Memory B cell (primary cell): Measurements from ENCODE around the gene CTSL.
"Not testable (repeated sequence)": the region's sequence is repeated elsewhere in the genome, so short reads cannot be mapped to it uniquely, and the experiment has no call there.

ENCODE experiments used
- ATAC-seq: fragments of 150-1000 bp; cut with Tn5 transposase; 2 replicates; pipeline ENCODE4 v1.10.0; 2021; ENCODE audit warnings: low read depth, mild to moderate bottlenecking, moderate library complexity
- DNase-seq, 2 donors: peaks; one replicate each; pipeline ENCODE4 v3.0.0; 2022; ENCODE audit warnings: low spot score in 2 of 2
- H3K27ac Mint-ChIP-seq: one replicate; pipeline ENCODE4 v1.8.0; 2022; ENCODE audit warnings: mild to moderate bottlenecking, moderate library complexity, mixed read lengths
- H3K27me3 Mint-ChIP-seq: one replicate; pipeline ENCODE4 v1.8.0; 2022; ENCODE audit warnings: mixed read lengths
- H3K36me3 Mint-ChIP-seq: one replicate; pipeline ENCODE4 v1.8.0; 2022; ENCODE audit warnings: mild to moderate bottlenecking, mixed read lengths
- H3K4me1 Mint-ChIP-seq: one replicate; pipeline ENCODE4 v1.8.0; 2022; ENCODE audit warnings: mixed read lengths
- H3K4me3 Mint-ChIP-seq: one replicate; pipeline ENCODE4 v1.8.0; 2022; ENCODE audit warnings: mild to moderate bottlenecking, moderate library complexity, mixed read lengths
- H3K9me3 Mint-ChIP-seq: one replicate; pipeline ENCODE4 v1.8.0; 2022; ENCODE audit warnings: mixed read lengths

CTSL gene

GRCh38 chr9:87746186-87746585 is 20.3 kb downstream of the CTSL start:
- H3K36me3 Mint-ChIP-seq, result no peaks in the 10 kb centered on the region
- no peak overlapping the region for H3K27ac Mint-ChIP-seq
- DNase-seq (no peak), ATAC-seq (no peak)
- H3K9me3 Mint-ChIP-seq, result peaks cover 3% of the 10 kb centered on the region
- no peak overlapping the region for H3K4me3 Mint-ChIP-seq
- H3K27me3 Mint-ChIP-seq, result peaks cover 1% of the 10 kb centered on the region
- H3K4me1 Mint-ChIP-seq, result no peaks in the 10 kb centered on the region

GRCh38 chr9:87748881-87749280 is 23.0 kb downstream of the CTSL start:
- Mint-ChIP-seq H3K9me3 (peaks cover 5% of the 10 kb centered on the region), H3K4me1 (no peaks in the 10 kb centered on the region), H3K27me3 (peaks cover 1% of the 10 kb centered on the region), H3K4me3 (no peak overlapping the region), H3K27ac (no peak overlapping the region), H3K36me3 (no peaks in the 10 kb centered on the region)
- DNase-seq (no peak), ATAC-seq (no peak)

- H3K27ac Mint-ChIP-seq, result no peak overlapping the region
- no peak for ATAC-seq
- H3K4me3 Mint-ChIP-seq, result no peak overlapping the region
- DNase-seq, result no peak
- H3K9me3 Mint-ChIP-seq, result peaks cover 5% of the 10 kb centered on the region
- H3K36me3 Mint-ChIP-seq, result no peaks in the 10 kb centered on the region
- H3K27me3 Mint-ChIP-seq, result peaks cover 1% of the 10 kb centered on the region
- H3K4me1 Mint-ChIP-seq, result no peaks in the 10 kb centered on the region
Measured at GRCh38 chr9:87749335-87750035, 23.6 kb downstream of the CTSL start.

GRCh38 chr9:87750726-87751125 is 24.8 kb downstream of the CTSL start:
- ATAC-seq, result no peak
- H3K27ac Mint-ChIP-seq, result no peak overlapping the region

GRCh38 chr9:87751423-87751822 is 25.5 kb downstream of the CTSL start:
- Mint-ChIP-seq H3K4me1 (no peaks in the 10 kb centered on the region), H3K27ac (no peak overlapping the region), H3K36me3 (no peaks in the 10 kb centered on the region), H3K27me3 (peaks cover 1% of the 10 kb centered on the region), H3K4me3 (no peak overlapping the region), H3K9me3 (peaks cover 5% of the 10 kb centered on the region)
- ATAC-seq (no peak), DNase-seq (no peak)

More at GRCh38 chr9:87750726-87751125, 24.8 kb downstream of the CTSL start:
- H3K4me1 Mint-ChIP-seq, result no peaks in the 10 kb centered on the region
- DNase-seq, result no peak
- H3K27me3 Mint-ChIP-seq, result peaks cover 1% of the 10 kb centered on the region
- no peak overlapping the region for H3K4me3 Mint-ChIP-seq
- no peaks in the 10 kb centered on the region for H3K36me3 Mint-ChIP-seq
- peaks cover 5% of the 10 kb centered on the region for H3K9me3 Mint-ChIP-seq

GRCh38 chr9:87751868-87752267 is 25.9 kb downstream of the CTSL start:
- DNase-seq (no peak), ATAC-seq (no peak)
- Mint-ChIP-seq H3K4me1 (no peaks in the 10 kb centered on the region), H3K36me3 (no peaks in the 10 kb centered on the region), H3K9me3 (peaks cover 5% of the 10 kb centered on the region), H3K27me3 (peaks cover 1% of the 10 kb centered on the region), H3K4me3 (no peak overlapping the region), H3K27ac (no peak overlapping the region)

GRCh38 chr9:87753313-87753712 is 27.4 kb downstream of the CTSL start:
- Mint-ChIP-seq H3K4me3 (no peak overlapping the region), H3K27me3 (peaks cover 1% of the 10 kb centered on the region), H3K9me3 (peaks cover 2% of the 10 kb centered on the region), H3K4me1 (no peaks in the 10 kb centered on the region), H3K36me3 (no peaks in the 10 kb centered on the region), H3K27ac (no peak overlapping the region)
- DNase-seq, result no peak
- ATAC-seq, result no peak

GRCh38 chr9:87758330-87758729 is 32.4 kb downstream of the CTSL start:
- not testable (repeated sequence) for H3K27ac Mint-ChIP-seq, H3K4me3 Mint-ChIP-seq, H3K27me3 Mint-ChIP-seq, H3K9me3 Mint-ChIP-seq, DNase-seq, H3K4me1 Mint-ChIP-seq, H3K36me3 Mint-ChIP-seq, ATAC-seq

- H3K27me3 Mint-ChIP-seq, H3K9me3 Mint-ChIP-seq, H3K4me3 Mint-ChIP-seq, H3K4me1 Mint-ChIP-seq, DNase-seq, ATAC-seq, H3K27ac Mint-ChIP-seq, H3K36me3 Mint-ChIP-seq: not testable (repeated sequence)
Measured at GRCh38 chr9:87759980-87760379, 34.1 kb downstream of the CTSL start.

- no peak overlapping the region for H3K4me3 Mint-ChIP-seq
- no peak overlapping the region for H3K27ac Mint-ChIP-seq
- H3K9me3 Mint-ChIP-seq, result no peaks in the 10 kb centered on the region
- peaks cover 2% of the 10 kb centered on the region for H3K27me3 Mint-ChIP-seq
- H3K4me1 Mint-ChIP-seq, result no peaks in the 10 kb centered on the region
- DNase-seq, result no peak
- H3K36me3 Mint-ChIP-seq, result no peaks in the 10 kb centered on the region
- no peak for ATAC-seq
Measured at GRCh38 chr9:87760529-87760928, 34.6 kb downstream of the CTSL start.

- H3K9me3 Mint-ChIP-seq, result no peaks in the 10 kb centered on the region
- H3K27ac Mint-ChIP-seq, result no peak overlapping the region
- no peak overlapping the region for H3K4me3 Mint-ChIP-seq
- H3K27me3 Mint-ChIP-seq, result peaks cover 2% of the 10 kb centered on the region
- H3K4me1 Mint-ChIP-seq, result no peaks in the 10 kb centered on the region
- ATAC-seq, result no peak
- DNase-seq, result no peak
- H3K36me3 Mint-ChIP-seq, result no peaks in the 10 kb centered on the region
Measured at GRCh38 chr9:87763286-87763685, 37.4 kb downstream of the CTSL start.

GRCh38 chr9:87765521-87765920 is 39.6 kb downstream of the CTSL start:
- Mint-ChIP-seq H3K9me3 (no peaks in the 10 kb centered on the region), H3K27me3 (peaks cover 2% of the 10 kb centered on the region), H3K4me3 (no peak overlapping the region), H3K4me1 (no peaks in the 10 kb centered on the region), H3K27ac (no peak overlapping the region), H3K36me3 (no peaks in the 10 kb centered on the region)
- ATAC-seq, result no peak
- no peak for DNase-seq

- Mint-ChIP-seq H3K27me3 (peaks cover 2% of the 10 kb centered on the region), H3K4me1 (no peaks in the 10 kb centered on the region), H3K36me3 (no peaks in the 10 kb centered on the region), H3K9me3 (no peaks in the 10 kb centered on the region), H3K27ac (no peak overlapping the region), H3K4me3 (no peak overlapping the region)
- no peak for DNase-seq
- no peak for ATAC-seq
Measured at GRCh38 chr9:87766697-87767096, 40.8 kb downstream of the CTSL start.

GRCh38 chr9:87770616-87771315 is 44.8 kb downstream of the CTSL start:
- H3K27me3 Mint-ChIP-seq, result no peaks in the 10 kb centered on the region
- no peaks in the 10 kb centered on the region for H3K9me3 Mint-ChIP-seq
- DNase-seq (no peak), ATAC-seq (no peak)
- no peak overlapping the region for H3K27ac Mint-ChIP-seq
- no peak overlapping the region for H3K4me3 Mint-ChIP-seq
- no peaks in the 10 kb centered on the region for H3K36me3 Mint-ChIP-seq
- no peaks in the 10 kb centered on the region for H3K4me1 Mint-ChIP-seq
